K562 (cell line): ENCODE data around the gene CNGB1. TPM values are rescaled to one million over a fixed set of nuclear protein-coding genes. Genes with fewer than 3 reads are reported as not detected.

Source experiments
- HES1 ChIP-seq: fragments of 450-650 bp; IDR thresholded peaks from 2 replicates; pipeline ENCODE4 v1.6.1; 2016; ENCODE audit warnings: low read depth, mild to moderate bottlenecking, moderate library complexity
- KDM1A ChIP-seq, 2 experiments: fragments of 450-650 bp; IDR thresholded peaks; 2 replicates each; pipeline ENCODE4 v1.6.1; 2016; ENCODE audit warnings: mild to moderate bottlenecking in 2 of 2
- MTF1 ChIP-seq: fragments of 250-450 bp; sonication (Bioruptor Pico); IDR thresholded peaks from 2 replicates; pipeline ENCODE4 v1.9.0; 2021; ENCODE audit warnings: moderate library complexity, mild to moderate bottlenecking, inconsistent platforms, borderline replicate concordance
- NR4A1 ChIP-seq, 2 experiments: fragments of 250-450 bp in 1 of 2; fragments of 450-650 bp in 1 of 2; sonication (Bioruptor Pico) in 1 of 2; IDR thresholded peaks; 2 replicates each; pipeline versions ENCODE4 v1.4.0 to v1.6.1; 2016 to 2020; ENCODE audit warnings: mild to moderate bottlenecking in 2 of 2, missing compliant biosample characterization in 1 of 2, missing genetic modification characterization in 1 of 2, moderate library complexity in 1 of 2
- RBFOX2 ChIP-seq: fragments of 200-400 bp; formaldehyde crosslinking; IDR thresholded peaks from 2 replicates; pipeline ENCODE4 v1.6.1; 2017; ENCODE audit warnings: low read depth, mild to moderate bottlenecking, low read length, moderate library complexity
- SP1 ChIP-seq: sonication (generic); formaldehyde crosslinking; IDR thresholded peaks from 2 replicates; pipeline ENCODE4 v1.8.1; 2022; ENCODE audit warnings: mild to moderate bottlenecking, missing genetic modification reagents
- ZBED1 ChIP-seq: IDR thresholded peaks from 2 replicates; pipeline ENCODE4 v1.6.1; 2014
- ZBTB2 ChIP-seq: fragments of 450-650 bp; IDR thresholded peaks from 2 replicates; pipeline ENCODE4 v1.6.1; 2016; ENCODE audit warnings: antibody characterized with exemption
- ZBTB26 ChIP-seq: fragments of 450-650 bp; formaldehyde crosslinking; IDR thresholded peaks from 2 replicates; pipeline ENCODE4 v1.4.0; 2022; ENCODE audit warnings: missing genetic modification characterization
- ZNF395 ChIP-seq: fragments of 200-800 bp; sonication (Bioruptor generic); IDR thresholded peaks from 2 replicates; pipeline ENCODE4 v1.6.1; 2017; ENCODE audit warnings: missing genetic modification characterization, missing compliant biosample characterization
- polyA plus RNA-seq, 8 experiments: library from polyadenylated mRNA; depleted of rRNA in 4 of 8; stranded (reverse) in 5 of 8; unstranded in 3 of 8; fragments of >200 nt; fragmentation: Nextera tagmentation in 2 of 8; fragmentation: Illumina TruSeq in 1 of 8; extraction: Ambion mirVana in 2 of 8; extraction: Trizol in 1 of 8; gene quantifications; 2 replicates each; pipeline versions ENCODE4 v1.2.1 to v1.2.3, GENCODE V29; 2011 to 2014; ENCODE audit warnings: inconsistent platforms in 1 of 8, missing spikeins in 1 of 8
- total RNA-seq, 7 experiments: library from RNA; depleted of rRNA in 6 of 7; stranded (reverse); fragments of >200 nt in 6 of 7; fragmentation: Illumina TruSeq in 2 of 7; extraction: Trizol in 2 of 7; gene quantifications; 2 replicates each; pipeline versions ENCODE4 v1.2.1 to v1.2.3, GENCODE V29; 2011 to 2021; ENCODE audit warnings: low replicate concordance in 1 of 7

Gene CNGB1
- total and polyA plus RNA-seq, 9 of the 15 experiments (the other 6 are each of a cell fraction or from before 2014, with no cell fraction given), result not detected

GRCh38 chr16:57984443-57985203 lies 13.7 kb upstream of the CNGB1 start (continued):
- TF ChIP-seq ZBTB26 (CRISPR knock-in tag), result no peak
- no peak for TF ChIP-seq ZBED1
- peak; percentile 78 for TF ChIP-seq RBFOX2
- TF ChIP-seq SP1, result peak; percentile 76
- no peak for TF ChIP-seq MTF1 (CRISPR knock-in tag)
- TF ChIP-seq HES1, result no peak
- TF ChIP-seq KDM1A (IDR thresholded peaks at IDR 0.05), result no peak
- TF ChIP-seq ZBTB2, result peak; percentile 59; the same call in 1 of the 2 replicates
- no peak for TF ChIP-seq NR4A1 (CRISPR knock-in tag; IDR thresholded peaks at IDR 0.05)
- TF ChIP-seq NR4A1 (tag; IDR thresholded peaks at IDR 0.05), result peak; percentile 53; the same call in 1 of the 2 replicates
- TF ChIP-seq ZNF395, result no peak
